Colonic mucosa (tissue), 4 donors: ENCODE results near the gene PRKCH. TPM values are rescaled to one million over a fixed set of nuclear protein-coding genes. Genes with fewer than 3 reads are reported as not detected.
A peak's percentile ranks its signal among the peaks of the same experiment; 100 is the strongest.

Experiments
- DNase-seq: peaks from one replicate; pipeline ENCODE4 v3.0.0-alpha.2; 2020
- H3K27ac ChIP-seq: fragments of 200-600 bp; one replicate; pipeline ENCODE4 v1.8.0; 2021
- H3K27me3 ChIP-seq: fragments of 200-600 bp; one replicate; pipeline ENCODE4 v1.8.0; 2021
- H3K36me3 ChIP-seq: fragments of 200-600 bp; one replicate; pipeline ENCODE4 v1.8.0; 2021
- H3K4me1 ChIP-seq: fragments of 200-600 bp; one replicate; pipeline ENCODE4 v1.8.0; 2021; ENCODE audit warnings: mild to moderate bottlenecking
- H3K4me3 ChIP-seq: fragments of 200-600 bp; one replicate; pipeline ENCODE4 v1.8.0; 2021
- H3K9ac ChIP-seq, 2 donors: one replicate each; pipeline ENCODE4 v1.7.0; 2013; ENCODE audit warnings: control low read depth in 2 of 2, low read depth in 2 of 2, low read length in 2 of 2
- H3K9me3 ChIP-seq: fragments of 200-600 bp; one replicate; pipeline ENCODE4 v1.8.0; 2021
- intact Hi-C: fragments of 100-400 bp; cut with DNase I; formaldehyde crosslinking; loops from one replicate; pipeline ENCODE4 v1.14.1; 2022
- total RNA-seq, 2 donors: library from RNA; stranded (reverse); fragmentation: NEBNext Ultra II Directional in 1 of 2; extraction: Animal tissue kit (Norgen Biotek cat#: 25700) in 1 of 2; gene quantifications; one replicate each; pipeline ENCODE4 v1.2.1, GENCODE V29; 2021
- TF ChIP-seq, protein P1 (sequence below): fragments of 200-600 bp; IDR thresholded peaks from one replicate; pipeline ENCODE4 v1.8.0; 2022; ENCODE audit warnings: antibody characterized with exemption, mild to moderate bottlenecking
- donor health status: healthy.
- donor health status: DM: no; HTN: no; CAD: no.
- donor health status: DM: no; HTN: no; CAD: no.

Gene PRKCH
- total RNA-seq, 2 donors from 2014 or later, result 11.4 to 11.5 TPM

DNA sequence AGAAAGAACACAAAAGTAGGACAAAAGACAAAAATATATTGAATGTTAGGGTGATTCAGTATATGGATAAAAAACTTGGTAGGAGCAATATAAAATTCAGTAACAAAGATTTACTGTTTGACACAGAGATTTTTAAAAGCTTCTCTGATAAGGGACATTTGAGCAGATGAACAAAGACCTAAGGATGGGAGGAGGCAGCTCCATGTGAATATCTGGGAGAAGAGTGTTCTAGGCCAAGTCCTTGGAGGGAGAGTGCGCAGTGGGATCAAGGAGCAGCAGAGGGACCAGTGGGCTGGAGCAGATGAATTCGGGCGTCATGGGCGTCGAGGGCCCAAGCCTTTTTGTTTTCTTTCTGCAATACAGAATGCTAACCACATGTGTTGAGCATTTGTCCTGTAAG, 174.4 kb downstream of the PRKCH start:
- no peak for DNase-seq
- Histone ChIP-seq H3K27ac (no peak overlapping the region), H3K36me3 (no peaks in the 10 kb centered on the region), H3K4me3 (no peak overlapping the region), H3K4me1 (no peaks in the 10 kb centered on the region), H3K9me3 (no peaks in the 10 kb centered on the region), H3K27me3 (no peaks in the 10 kb centered on the region), H3K9ac (no peak overlapping the region)
- intact Hi-C loops, result no loop called here
- TF ChIP-seq, protein P1, sequence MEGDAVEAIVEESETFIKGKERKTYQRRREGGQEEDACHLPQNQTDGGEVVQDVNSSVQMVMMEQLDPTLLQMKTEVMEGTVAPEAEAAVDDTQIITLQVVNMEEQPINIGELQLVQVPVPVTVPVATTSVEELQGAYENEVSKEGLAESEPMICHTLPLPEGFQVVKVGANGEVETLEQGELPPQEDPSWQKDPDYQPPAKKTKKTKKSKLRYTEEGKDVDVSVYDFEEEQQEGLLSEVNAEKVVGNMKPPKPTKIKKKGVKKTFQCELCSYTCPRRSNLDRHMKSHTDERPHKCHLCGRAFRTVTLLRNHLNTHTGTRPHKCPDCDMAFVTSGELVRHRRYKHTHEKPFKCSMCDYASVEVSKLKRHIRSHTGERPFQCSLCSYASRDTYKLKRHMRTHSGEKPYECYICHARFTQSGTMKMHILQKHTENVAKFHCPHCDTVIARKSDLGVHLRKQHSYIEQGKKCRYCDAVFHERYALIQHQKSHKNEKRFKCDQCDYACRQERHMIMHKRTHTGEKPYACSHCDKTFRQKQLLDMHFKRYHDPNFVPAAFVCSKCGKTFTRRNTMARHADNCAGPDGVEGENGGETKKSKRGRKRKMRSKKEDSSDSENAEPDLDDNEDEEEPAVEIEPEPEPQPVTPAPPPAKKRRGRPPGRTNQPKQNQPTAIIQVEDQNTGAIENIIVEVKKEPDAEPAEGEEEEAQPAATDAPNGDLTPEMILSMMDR, result no peak

GRCh38 chr14:61498303-61498702, 176.9 kb downstream of the PRKCH start:
- intact Hi-C loops, result no loop called here
- H3K27ac ChIP-seq, result no peak overlapping the region
- H3K9ac ChIP-seq, result no peak overlapping the region
- TF ChIP-seq, protein P1, result no peak
- no peak overlapping the region for H3K4me3 ChIP-seq
- no peak for DNase-seq
- H3K36me3 ChIP-seq, result no peaks in the 10 kb centered on the region
- no peaks in the 10 kb centered on the region for H3K27me3 ChIP-seq
- H3K4me1 ChIP-seq, result no peaks in the 10 kb centered on the region
- no peaks in the 10 kb centered on the region for H3K9me3 ChIP-seq

- Histone ChIP-seq H3K27me3 (no peaks in the 10 kb centered on the region), H3K9ac (no peak overlapping the region), H3K4me3 (no peak overlapping the region), H3K9me3 (no peaks in the 10 kb centered on the region), H3K4me1 (no peaks in the 10 kb centered on the region), H3K27ac (no peak overlapping the region), H3K36me3 (no peaks in the 10 kb centered on the region)
- intact Hi-C loops, result no loop called here
- no peak for DNase-seq
- TF ChIP-seq, protein P1, result no peak
Measured at GRCh38 chr14:61498811-61499210, 177.4 kb downstream of the PRKCH start.

- intact Hi-C loops, result no loop called here
- Histone ChIP-seq H3K4me3 (no peak overlapping the region), H3K9ac (no peak overlapping the region), H3K27ac (no peak overlapping the region), H3K4me1 (no peaks in the 10 kb centered on the region), H3K36me3 (no peaks in the 10 kb centered on the region), H3K27me3 (no peaks in the 10 kb centered on the region), H3K9me3 (no peaks in the 10 kb centered on the region)
- no peak for DNase-seq
- TF ChIP-seq, protein P1, result no peak
Measured at GRCh38 chr14:61499991-61500390, 178.6 kb downstream of the PRKCH start.

DNA sequence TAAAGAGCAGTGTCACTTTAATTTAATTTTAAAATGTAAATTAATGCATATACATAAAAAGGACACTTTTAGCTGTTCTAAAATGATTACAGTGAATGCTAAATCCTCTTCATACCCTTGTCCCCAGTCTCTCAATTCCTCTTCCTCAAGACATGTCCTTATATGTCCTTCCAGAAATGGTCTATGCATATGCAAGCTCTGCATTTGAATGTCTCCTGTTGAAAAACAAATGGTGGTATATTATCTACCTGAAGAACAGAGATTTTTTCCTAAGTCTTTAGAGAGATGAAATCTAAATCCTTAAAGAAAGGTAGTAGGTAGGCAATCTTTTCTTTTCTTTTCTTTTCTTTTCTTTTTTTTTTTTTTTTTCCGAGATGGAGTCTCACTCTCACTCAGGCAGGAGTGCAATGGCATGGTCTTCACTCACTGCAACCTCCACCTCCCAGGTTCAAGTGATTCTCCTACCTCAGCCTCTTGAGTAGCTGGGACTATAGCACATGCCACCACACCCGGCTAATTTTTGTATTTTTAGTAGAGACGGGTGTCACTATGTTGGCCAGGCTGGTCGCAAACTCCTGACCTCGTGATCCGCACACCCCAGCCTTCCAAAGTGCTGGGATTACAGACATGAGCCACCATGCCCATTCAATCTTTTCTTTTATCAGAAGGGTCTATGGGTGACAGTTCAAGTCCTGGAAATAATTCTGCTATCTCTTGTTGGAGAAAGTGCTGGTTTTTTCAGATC, 180.5 kb downstream of the PRKCH start:
- no peaks in the 10 kb centered on the region for H3K4me1 ChIP-seq
- no peaks in the 10 kb centered on the region for H3K9me3 ChIP-seq
- no peaks in the 10 kb centered on the region for H3K36me3 ChIP-seq
- no peak for DNase-seq
- H3K9ac ChIP-seq, result no peak overlapping the region
- no peaks in the 10 kb centered on the region for H3K27me3 ChIP-seq
- H3K4me3 ChIP-seq, result no peak overlapping the region
- TF ChIP-seq, protein P1, result no peak
- intact Hi-C loops, result no loop called here
- peak overlapping the region; percentile 29 for H3K27ac ChIP-seq
